ENCODE results near the gene DCUN1D2.

DCUN1D2 gene

GRCh38 chr13:113414335-113414734 lies 76.2 kb downstream of the DCUN1D2 start:
- Mint-ChIP-seq H3K27ac (no peak overlapping the region), H3K9me3 (ENCODE audit: low read depth) (no peaks in the 10 kb centered on the region), H3K36me3 (no peaks in the 10 kb centered on the region), H3K4me1 (ENCODE audit: low read depth) (no peaks in the 10 kb centered on the region), H3K27me3 (peaks cover 4% of the 10 kb centered on the region), H3K4me3 (no peak overlapping the region)

- Mint-ChIP-seq H3K27ac (no peak overlapping the region), H3K27me3 (peaks cover 4% of the 10 kb centered on the region), H3K9me3 (ENCODE audit: low read depth) (no peaks in the 10 kb centered on the region), H3K4me1 (ENCODE audit: low read depth) (no peaks in the 10 kb centered on the region), H3K4me3 (no peak overlapping the region), H3K36me3 (no peaks in the 10 kb centered on the region)
Observed at GRCh38 chr13:113413898-113414282, 76.6 kb downstream of the DCUN1D2 start.

GRCh38 chr13:113413178-113413897 lies 77.2 kb downstream of the DCUN1D2 start:
- Mint-ChIP-seq H3K27me3 (peaks cover 4% of the 10 kb centered on the region), H3K27ac (no peak overlapping the region), H3K4me1 (ENCODE audit: low read depth) (no peaks in the 10 kb centered on the region), H3K36me3 (no peaks in the 10 kb centered on the region), H3K9me3 (ENCODE audit: low read depth) (no peaks in the 10 kb centered on the region), H3K4me3 (no peak overlapping the region)

GRCh38 chr13:113412440-113412839 lies 78.1 kb downstream of the DCUN1D2 start:
- H3K9me3 Mint-ChIP-seq (ENCODE audit: low read depth): no peaks in the 10 kb centered on the region
- no peaks in the 10 kb centered on the region for H3K36me3 Mint-ChIP-seq
- peaks cover 5% of the 10 kb centered on the region for H3K27me3 Mint-ChIP-seq
- H3K27ac Mint-ChIP-seq: no peak overlapping the region
- H3K4me1 Mint-ChIP-seq (ENCODE audit: low read depth): no peaks in the 10 kb centered on the region
- H3K4me3 Mint-ChIP-seq: no peak overlapping the region

GRCh38 chr13:113411216-113412023 lies 79.1 kb downstream of the DCUN1D2 start:
- H3K27ac Mint-ChIP-seq: no peak overlapping the region
- H3K4me1 Mint-ChIP-seq (ENCODE audit: low read depth): no peaks in the 10 kb centered on the region
- H3K27me3 Mint-ChIP-seq: peaks cover 1% of the 10 kb centered on the region
- no peak overlapping the region for H3K4me3 Mint-ChIP-seq
- H3K36me3 Mint-ChIP-seq: no peaks in the 10 kb centered on the region
- no peaks in the 10 kb centered on the region for H3K9me3 Mint-ChIP-seq (ENCODE audit: low read depth)

- H3K27ac Mint-ChIP-seq: no peak overlapping the region
- no peaks in the 10 kb centered on the region for H3K9me3 Mint-ChIP-seq (ENCODE audit: low read depth)
- no peaks in the 10 kb centered on the region for H3K36me3 Mint-ChIP-seq
- peaks cover 1% of the 10 kb centered on the region for H3K27me3 Mint-ChIP-seq
- H3K4me3 Mint-ChIP-seq: no peak overlapping the region
- no peaks in the 10 kb centered on the region for H3K4me1 Mint-ChIP-seq (ENCODE audit: low read depth)
Observed at GRCh38 chr13:113410472-113411201, 79.9 kb downstream of the DCUN1D2 start.

- Mint-ChIP-seq H3K4me1 (ENCODE audit: low read depth) (no peaks in the 10 kb centered on the region), H3K36me3 (no peaks in the 10 kb centered on the region), H3K4me3 (no peak overlapping the region), H3K27me3 (peaks cover 1% of the 10 kb centered on the region), H3K9me3 (ENCODE audit: low read depth) (no peaks in the 10 kb centered on the region), H3K27ac (no peak overlapping the region)
Observed at GRCh38 chr13:113408562-113408961, 81.9 kb downstream of the DCUN1D2 start.

- Mint-ChIP-seq H3K27ac (no peak overlapping the region), H3K4me1 (ENCODE audit: low read depth) (no peaks in the 10 kb centered on the region), H3K27me3 (peaks cover 1% of the 10 kb centered on the region), H3K36me3 (no peaks in the 10 kb centered on the region), H3K9me3 (ENCODE audit: low read depth) (no peaks in the 10 kb centered on the region), H3K4me3 (no peak overlapping the region)
Observed at GRCh38 chr13:113407531-113408393, 82.7 kb downstream of the DCUN1D2 start.

GRCh38 chr13:113407103-113407530 lies 83.4 kb downstream of the DCUN1D2 start:
- no peaks in the 10 kb centered on the region for H3K36me3 Mint-ChIP-seq
- no peaks in the 10 kb centered on the region for H3K9me3 Mint-ChIP-seq (ENCODE audit: low read depth)
- no peak overlapping the region for H3K27ac Mint-ChIP-seq
- H3K4me1 Mint-ChIP-seq (ENCODE audit: low read depth): no peaks in the 10 kb centered on the region
- no peak overlapping the region for H3K4me3 Mint-ChIP-seq
- H3K27me3 Mint-ChIP-seq: peaks cover 1% of the 10 kb centered on the region

- peaks cover 1% of the 10 kb centered on the region for H3K27me3 Mint-ChIP-seq
- H3K27ac Mint-ChIP-seq: no peak overlapping the region
- H3K36me3 Mint-ChIP-seq: no peaks in the 10 kb centered on the region
- H3K9me3 Mint-ChIP-seq (ENCODE audit: low read depth): no peaks in the 10 kb centered on the region
- no peaks in the 10 kb centered on the region for H3K4me1 Mint-ChIP-seq (ENCODE audit: low read depth)
- no peak overlapping the region for H3K4me3 Mint-ChIP-seq
Observed at GRCh38 chr13:113406321-113407102, 84.0 kb downstream of the DCUN1D2 start.
